ENCODE data around the gene SPINK4.

Gene SPINK4

DNA sequence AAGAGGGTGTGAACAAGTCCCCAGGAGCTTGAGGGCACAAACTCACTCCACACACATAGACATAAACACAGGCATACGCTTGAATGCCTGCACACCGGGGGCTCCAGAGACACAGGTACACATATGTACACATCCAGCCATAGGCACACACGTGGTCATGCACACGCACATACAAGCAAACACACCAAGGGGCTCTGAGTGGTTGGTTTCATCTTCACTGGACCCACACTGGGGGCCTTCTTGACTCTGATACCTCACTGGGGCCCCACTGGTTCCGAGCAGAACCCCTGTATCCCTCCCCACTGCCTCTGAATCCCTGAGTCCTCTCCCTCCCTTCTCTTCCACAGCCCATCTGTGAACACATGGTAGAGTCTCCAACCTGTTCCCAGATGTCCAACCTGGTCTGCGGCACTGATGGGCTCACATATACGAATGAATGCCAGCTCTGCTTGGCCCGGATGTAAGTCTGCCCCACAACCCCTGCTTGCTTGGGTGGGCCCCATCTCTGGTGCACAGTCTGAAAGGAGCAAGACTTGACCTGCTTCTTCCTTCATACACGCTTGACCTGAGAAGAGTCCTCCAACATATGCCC lies 6.4 kb downstream of the SPINK4 start:
- Histone ChIP-seq H3K4me3 (ENCODE audit: low read depth in 1 of 2, low read length in 2 of 2) (no peak overlapping the region), H3K9me3 (ENCODE audit: insufficient read depth, low read length, severe bottlenecking) (no peaks in the 10 kb centered on the region), H3K27me3 (ENCODE audit: insufficient read depth, low read length, poor library complexity) (no peaks in the 10 kb centered on the region), H3K4me2 (ENCODE audit: insufficient read depth, low read length) (no peak overlapping the region), H2AFZ (ENCODE audit: low read depth, low read length) (no peak overlapping the region), H3K36me3 (ENCODE audit: insufficient read depth, low read length) (no peaks in the 10 kb centered on the region), H3K4me1 (ENCODE audit: insufficient read depth, low read length) (no peaks in the 10 kb centered on the region), H4K20me1 (ENCODE audit: insufficient read depth, low read length) (no peaks in the 10 kb centered on the region), H3K27ac (ENCODE audit: low read length) (no peak overlapping the region), H3K9ac (ENCODE audit: low read depth, low read length) (no peak overlapping the region), H3K79me2 (ENCODE audit: insufficient read depth, low read length) (no peaks in the 10 kb centered on the region)
- DNase-seq (no peak), ATAC-seq (ENCODE audit: insufficient read depth, low read depth) (no peak)
- no peak for TF ChIP-seq EZH2 (IDR thresholded peaks at IDR 0.05; ENCODE audit: borderline replicate concordance, low read depth, low read length, severe bottlenecking)
- TF ChIP-seq, protein P1, sequence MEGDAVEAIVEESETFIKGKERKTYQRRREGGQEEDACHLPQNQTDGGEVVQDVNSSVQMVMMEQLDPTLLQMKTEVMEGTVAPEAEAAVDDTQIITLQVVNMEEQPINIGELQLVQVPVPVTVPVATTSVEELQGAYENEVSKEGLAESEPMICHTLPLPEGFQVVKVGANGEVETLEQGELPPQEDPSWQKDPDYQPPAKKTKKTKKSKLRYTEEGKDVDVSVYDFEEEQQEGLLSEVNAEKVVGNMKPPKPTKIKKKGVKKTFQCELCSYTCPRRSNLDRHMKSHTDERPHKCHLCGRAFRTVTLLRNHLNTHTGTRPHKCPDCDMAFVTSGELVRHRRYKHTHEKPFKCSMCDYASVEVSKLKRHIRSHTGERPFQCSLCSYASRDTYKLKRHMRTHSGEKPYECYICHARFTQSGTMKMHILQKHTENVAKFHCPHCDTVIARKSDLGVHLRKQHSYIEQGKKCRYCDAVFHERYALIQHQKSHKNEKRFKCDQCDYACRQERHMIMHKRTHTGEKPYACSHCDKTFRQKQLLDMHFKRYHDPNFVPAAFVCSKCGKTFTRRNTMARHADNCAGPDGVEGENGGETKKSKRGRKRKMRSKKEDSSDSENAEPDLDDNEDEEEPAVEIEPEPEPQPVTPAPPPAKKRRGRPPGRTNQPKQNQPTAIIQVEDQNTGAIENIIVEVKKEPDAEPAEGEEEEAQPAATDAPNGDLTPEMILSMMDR (IDR thresholded peaks at IDR 0.05; ENCODE audit: borderline replicate concordance, extremely low read depth, low read length, poor library complexity, severe bottlenecking), result no peak

DNA sequence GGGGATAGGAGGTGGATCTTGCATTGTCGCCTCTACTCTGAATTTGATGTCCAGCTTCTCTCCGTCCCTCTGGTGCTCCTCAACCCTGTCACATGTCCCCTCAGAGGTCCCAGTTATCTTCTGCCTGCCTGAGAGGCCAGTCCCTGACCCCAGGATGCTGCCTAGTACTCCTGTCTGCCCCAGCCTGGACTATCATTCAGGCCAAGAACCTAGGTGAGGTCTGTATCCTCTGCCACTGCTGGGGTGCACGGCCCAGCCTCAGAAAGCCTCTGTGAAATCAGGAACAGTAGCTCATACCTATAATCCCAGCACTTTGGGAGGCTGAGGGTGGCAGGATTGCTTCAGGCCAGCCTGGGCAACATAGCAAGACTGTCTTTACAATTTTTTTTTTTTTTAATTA lies 8.6 kb downstream of the SPINK4 start:
- Histone ChIP-seq H3K9ac (ENCODE audit: low read depth, low read length) (no peak overlapping the region), H3K9me3 (ENCODE audit: insufficient read depth, low read length, severe bottlenecking) (no peaks in the 10 kb centered on the region), H3K36me3 (ENCODE audit: insufficient read depth, low read length) (peaks cover 12% of the 10 kb centered on the region; the same call in 1 of the 2 replicates), H3K27ac (ENCODE audit: low read length) (no peak overlapping the region), H4K20me1 (ENCODE audit: insufficient read depth, low read length) (no peaks in the 10 kb centered on the region), H3K4me2 (ENCODE audit: insufficient read depth, low read length) (no peak overlapping the region), H3K4me1 (ENCODE audit: insufficient read depth, low read length) (no peaks in the 10 kb centered on the region), H3K4me3 (ENCODE audit: low read depth in 1 of 2, low read length in 2 of 2) (no peak overlapping the region), H3K27me3 (ENCODE audit: insufficient read depth, low read length, poor library complexity) (no peaks in the 10 kb centered on the region), H3K79me2 (ENCODE audit: insufficient read depth, low read length) (no peaks in the 10 kb centered on the region), H2AFZ (ENCODE audit: low read depth, low read length) (no peak overlapping the region)
- TF ChIP-seq, protein P1 (IDR thresholded peaks at IDR 0.05; ENCODE audit: borderline replicate concordance, extremely low read depth, low read length, poor library complexity, severe bottlenecking), result no peak
- TF ChIP-seq EZH2 (IDR thresholded peaks at IDR 0.05; ENCODE audit: borderline replicate concordance, low read depth, low read length, severe bottlenecking), result no peak
- DNase-seq (no peak), ATAC-seq (ENCODE audit: insufficient read depth, low read depth) (no peak)

DNA sequence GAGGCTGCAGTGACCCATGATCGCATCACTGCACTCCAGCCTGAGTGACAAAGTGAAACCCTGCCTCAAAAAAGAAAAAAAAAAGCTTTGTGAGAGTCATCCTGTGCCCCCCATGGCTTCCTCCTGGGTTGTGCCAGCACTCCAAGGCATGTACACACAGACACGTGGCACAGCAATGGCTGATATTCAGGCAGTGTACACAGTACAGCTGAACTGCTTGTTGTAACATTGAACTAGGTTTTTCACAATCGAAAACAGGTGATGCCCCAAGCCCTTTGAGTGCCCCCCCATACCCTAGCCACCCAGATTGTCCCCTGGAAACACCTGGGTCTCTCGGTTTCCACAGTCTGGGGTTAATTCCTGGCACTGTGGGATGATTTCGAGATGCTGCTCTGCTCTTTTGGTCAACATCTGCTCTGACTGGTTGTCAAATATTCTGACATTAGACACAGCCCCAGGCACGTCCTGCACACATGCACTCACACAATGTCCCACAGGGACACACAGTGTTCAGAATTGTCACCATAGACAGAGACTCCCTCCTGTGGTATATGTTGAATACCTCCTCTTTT lies 9.2 kb downstream of the SPINK4 start:
- DNase-seq, result no peak
- H2AFZ ChIP-seq (ENCODE audit: low read depth, low read length), result no peak overlapping the region
- H3K9me3 ChIP-seq (ENCODE audit: insufficient read depth, low read length, severe bottlenecking), result no peaks in the 10 kb centered on the region
- H3K27me3 ChIP-seq (ENCODE audit: insufficient read depth, low read length, poor library complexity), result no peaks in the 10 kb centered on the region
- H3K36me3 ChIP-seq (ENCODE audit: insufficient read depth, low read length), result peaks cover 13% of the 10 kb centered on the region; the same call in 1 of the 2 replicates
- no peak overlapping the region for H3K27ac ChIP-seq (ENCODE audit: low read length)
- no peaks in the 10 kb centered on the region for H3K4me1 ChIP-seq (ENCODE audit: insufficient read depth, low read length)
- TF ChIP-seq, protein P1 (IDR thresholded peaks at IDR 0.05; ENCODE audit: borderline replicate concordance, extremely low read depth, low read length, poor library complexity, severe bottlenecking), result no peak
- no peak for TF ChIP-seq EZH2 (IDR thresholded peaks at IDR 0.05; ENCODE audit: borderline replicate concordance, low read depth, low read length, severe bottlenecking)
- H3K79me2 ChIP-seq (ENCODE audit: insufficient read depth, low read length), result no peaks in the 10 kb centered on the region
- no peak overlapping the region for H3K4me3 ChIP-seq (ENCODE audit: low read depth in 1 of 2, low read length in 2 of 2)
- H4K20me1 ChIP-seq (ENCODE audit: insufficient read depth, low read length), result no peaks in the 10 kb centered on the region
- 0 out of 3 replicates have a peak, but pooled peaks have one; percentile 14 for ATAC-seq (ENCODE audit: insufficient read depth, low read depth)
- H3K9ac ChIP-seq (ENCODE audit: low read depth, low read length), result no peak overlapping the region
- no peak overlapping the region for H3K4me2 ChIP-seq (ENCODE audit: insufficient read depth, low read length)
